Stimulated activated CD4-positive, alpha-beta T cell treated with anti-CD3 and anti-CD28 coated beads, Interleukin-15, amount 100 ng/mL, for 24 hours (primary cell): Measurements from ENCODE around the gene PRKACA.
A peak's percentile ranks its signal among the peaks of the same experiment; 100 is the strongest.
"Not testable (repeated sequence)": the region's sequence is repeated elsewhere in the genome, so short reads cannot be mapped to it uniquely, and the experiment has no call there.

Experiments
- DNase-seq: peaks from one replicate; pipeline ENCODE4 v3.0.0-alpha.2; 2020

Gene PRKACA

GRCh38 chr19:14147797-14148605, 30.4 kb upstream of the PRKACA start:
- peak; percentile 63 for DNase-seq

DNA sequence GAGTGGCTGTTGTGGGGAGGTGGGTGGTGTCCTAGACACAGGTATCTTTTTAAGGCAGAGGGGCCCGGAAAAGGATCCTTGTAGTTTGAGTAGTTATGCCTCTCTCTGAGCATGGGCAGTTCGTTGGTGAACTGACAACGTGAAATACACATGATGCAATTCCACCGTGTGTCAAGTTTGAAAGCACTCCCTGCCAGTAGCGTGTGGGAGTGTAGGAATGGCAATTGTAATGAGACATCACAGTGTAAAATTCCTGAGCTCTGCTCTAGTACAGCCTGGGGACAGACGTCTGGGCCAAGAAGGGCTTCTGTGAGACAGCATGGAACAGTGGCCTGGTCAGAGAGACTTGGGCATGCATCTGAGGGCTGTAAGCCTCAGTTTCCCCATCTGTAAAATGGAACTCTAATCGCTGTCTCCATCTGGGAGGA, 29.2 kb upstream of the PRKACA start:
- no peak for DNase-seq

DNA sequence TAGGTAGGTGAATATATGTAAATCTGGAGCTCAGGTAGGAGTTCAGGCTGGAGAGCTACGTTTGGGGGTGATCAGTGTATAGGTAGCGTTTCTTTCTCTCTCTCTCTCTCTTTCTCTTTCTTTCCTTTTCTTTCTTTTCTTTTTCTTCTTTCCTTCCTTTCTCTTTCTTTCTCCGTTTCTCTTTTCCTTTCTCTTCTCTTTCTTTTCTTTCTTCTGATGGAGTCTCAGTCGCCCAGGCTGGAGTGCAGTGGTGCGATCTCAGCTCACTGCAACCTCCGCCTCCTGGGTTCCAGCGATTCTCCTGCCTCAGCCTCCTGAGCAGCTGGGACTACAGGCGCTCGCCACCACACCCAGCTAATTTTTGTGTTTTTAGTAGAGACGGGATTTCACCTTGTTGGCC, 28.6 kb upstream of the PRKACA start:
- not testable (repeated sequence) for DNase-seq

- DNase-seq = no peak
Observed at GRCh38 chr19:14145381-14145780, 27.8 kb upstream of the PRKACA start.

GRCh38 chr19:14142262-14143190, 25.0 kb upstream of the PRKACA start:
- DNase-seq = no peak

GRCh38 chr19:14141041-14141440, 23.5 kb upstream of the PRKACA start:
- DNase-seq = peak; percentile 39

DNA sequence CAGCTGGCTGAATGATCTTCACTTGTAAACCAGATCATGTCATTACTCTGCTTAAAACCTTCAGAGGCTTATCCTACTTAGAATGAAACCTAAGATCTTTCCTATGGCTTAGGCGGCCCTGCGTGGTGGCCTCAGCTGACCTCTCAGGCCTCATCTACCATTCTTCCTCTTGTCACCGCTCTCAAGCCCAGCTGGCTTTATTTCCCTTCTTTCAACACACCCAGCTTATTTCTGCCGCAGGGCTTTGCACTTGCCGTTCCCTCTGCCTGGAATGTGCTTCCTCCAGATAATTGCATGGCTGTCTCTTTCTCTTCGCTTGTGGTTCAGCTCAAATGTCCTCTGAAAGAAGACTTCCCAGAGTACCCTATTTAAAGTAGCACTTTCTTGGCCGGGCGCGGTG, 22.4 kb upstream of the PRKACA start:
- DNase-seq = no peak

DNA sequence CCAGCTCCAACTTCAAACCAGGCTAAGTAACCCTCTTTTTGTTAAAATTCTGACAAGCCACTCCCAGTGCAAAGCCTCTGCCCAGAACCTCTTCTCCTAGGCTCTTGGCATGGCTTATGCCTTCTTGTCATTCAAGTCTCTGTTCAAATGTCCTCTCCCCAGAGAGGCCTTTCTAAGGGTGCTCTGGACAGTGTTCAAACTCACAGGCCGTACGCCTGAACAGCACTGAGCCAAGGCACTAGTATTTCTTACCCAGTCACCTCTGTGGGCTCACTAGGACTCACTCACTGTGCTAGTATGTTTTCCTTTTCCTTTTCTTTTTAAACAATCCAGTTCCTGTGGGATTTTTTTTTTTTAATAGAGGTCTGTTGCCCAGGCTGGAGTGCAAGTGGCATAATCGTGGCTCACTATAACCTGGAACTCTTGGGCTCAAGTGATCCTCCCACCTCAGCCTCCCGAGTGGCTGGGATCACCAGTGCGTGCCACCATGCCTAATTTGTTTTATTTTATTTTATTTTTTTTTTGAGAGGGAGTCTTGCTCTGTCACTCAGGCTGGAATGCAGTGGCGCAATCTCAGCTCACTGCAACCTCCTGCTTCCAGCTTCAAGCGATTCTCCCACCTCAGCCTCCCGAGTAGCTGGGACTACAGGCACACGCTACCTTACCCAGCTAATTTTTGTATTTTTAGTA, 21.2 kb upstream of the PRKACA start:
- DNase-seq = no peak

GRCh38 chr19:14136509-14137281, 19.1 kb upstream of the PRKACA start, which contains the start of gene ASF1B:
TSS of gene ASF1B (minus strand) at chr19:14136589. CDS start at chr19:14136456, 133 bp downstream.
- peak; percentile 98 for DNase-seq

- DNase-seq = no peak
Observed at GRCh38 chr19:14135985-14136508, 18.5 kb upstream of the PRKACA start.

- DNase-seq = no peak
Observed at GRCh38 chr19:14135355-14135754, 17.8 kb upstream of the PRKACA start.

GRCh38 chr19:14127929-14128509, 10.5 kb upstream of the PRKACA start:
- no peak for DNase-seq

- DNase-seq = no peak
Observed at GRCh38 chr19:14127176-14127575, 9.6 kb upstream of the PRKACA start.

DNA sequence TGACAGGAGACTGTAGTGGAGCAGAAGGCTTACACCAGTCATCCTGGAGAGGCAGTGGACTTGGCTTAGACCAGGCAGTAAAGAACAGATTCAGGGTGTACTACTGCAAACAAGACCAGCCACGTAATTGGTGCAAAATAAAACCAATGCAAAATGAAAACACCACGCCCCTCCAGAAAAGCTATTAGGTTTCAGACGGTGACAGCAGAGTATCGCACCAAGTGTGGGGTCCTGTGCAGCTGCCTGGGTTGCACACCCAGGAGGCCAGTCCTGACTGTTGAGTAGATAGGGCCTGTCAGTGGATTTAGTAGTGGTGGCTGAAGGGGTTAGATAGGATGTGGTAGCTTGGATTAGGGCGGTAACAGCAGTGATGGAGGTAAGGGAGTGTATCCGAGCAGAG, 5.4 kb upstream of the PRKACA start:
- DNase-seq = no peak

GRCh38 chr19:14120497-14120780, 2.9 kb upstream of the PRKACA start:
- DNase-seq = no peak

GRCh38 chr19:14119644-14120496, 2.3 kb upstream of the PRKACA start:
- DNase-seq = no peak

DNA sequence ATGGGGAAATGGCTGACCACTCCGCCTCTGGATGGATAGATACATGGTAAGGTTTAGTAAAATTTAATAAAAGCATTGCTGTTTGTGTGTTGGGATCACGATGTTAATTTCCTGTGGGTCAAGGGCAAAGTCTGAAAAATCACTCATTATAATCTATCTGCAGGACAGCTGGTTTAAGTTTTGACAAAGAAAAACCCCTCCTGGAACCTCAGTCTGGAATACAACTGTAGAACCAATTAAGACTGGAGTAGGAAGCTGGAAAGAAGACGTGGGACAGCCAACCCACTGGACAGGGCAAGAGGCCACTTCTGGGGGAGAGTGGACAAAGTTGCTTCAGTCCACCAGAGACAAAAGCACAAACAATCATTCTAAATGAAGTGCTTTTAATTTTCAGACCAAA, 1.6 kb upstream of the PRKACA start:
- no peak for DNase-seq

- peak; percentile 51 for DNase-seq
Observed at GRCh38 chr19:14118165-14119051, 846 bp upstream of the PRKACA start.

- no peak for DNase-seq
Observed at GRCh38 chr19:14116918-14117578, 514 bp downstream of the PRKACA start.
